Globus pallidus (tissue), 1 donor: ENCODE measurements around the gene KLF16.

Source experiments
- DNase-seq: peaks from one replicate; pipeline ENCODE4 v3.0.0-alpha.2; 2015; ENCODE audit warnings: low spot score

KLF16 gene

GRCh38 chr19:1806184-1807029, 57.0 kb downstream of the KLF16 start:
- no peak for DNase-seq

DNA sequence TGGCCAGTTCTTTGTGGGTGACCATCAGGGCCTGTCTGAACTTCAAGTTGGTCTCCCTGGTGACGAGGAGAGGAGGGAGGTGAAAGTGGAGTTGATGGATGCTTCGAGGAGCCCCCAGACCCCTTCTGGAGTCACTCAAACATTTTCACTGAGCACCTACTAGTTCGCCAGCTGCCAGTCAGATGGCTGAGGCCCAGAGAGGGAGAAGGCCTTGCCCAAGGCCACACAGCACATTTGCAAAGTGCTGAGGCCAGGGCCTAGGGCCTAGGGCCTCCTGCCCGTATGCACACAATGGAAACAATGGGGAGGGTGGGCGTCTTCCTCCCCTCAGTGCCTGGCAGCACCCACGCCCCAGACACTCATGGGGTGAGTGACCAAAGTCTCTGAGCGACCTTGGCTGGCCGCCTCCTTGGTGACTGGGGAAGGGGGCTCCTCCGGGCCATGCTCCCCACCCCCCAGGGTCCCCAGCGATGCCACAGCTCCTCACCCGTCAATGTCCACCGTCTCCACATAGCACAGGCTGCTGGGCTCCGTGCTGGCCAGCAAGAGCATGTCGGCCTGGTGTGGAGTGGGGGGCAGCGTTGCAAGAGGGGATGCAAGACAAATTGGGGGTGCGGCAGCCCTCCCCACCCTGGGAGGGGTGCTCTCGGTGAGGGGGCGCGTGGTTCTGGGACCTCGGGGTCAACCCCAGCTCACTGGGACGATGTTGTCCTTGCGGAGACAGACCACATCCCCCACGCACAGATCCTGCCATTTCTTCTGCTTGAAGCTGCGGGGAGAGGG, 57.8 kb downstream of the KLF16 start:
- DNase-seq: no peak

- DNase-seq: no peak
Measured at GRCh38 chr19:1804858-1805257, 58.5 kb downstream of the KLF16 start.
